HG03095 (cell line): Measurements from ENCODE around the gene POLR1D.
A peak's percentile ranks its signal among the peaks of the same experiment; 100 is the strongest.

Source experiments
- ATAC-seq: cut with Tn5 transposase; IDR thresholded peaks from one replicate; pipeline ENCODE4 v1.9.1; 2021; ENCODE audit warnings: moderate library complexity; ENCODE audit not compliant: unreplicated experiment

Gene POLR1D, protein sequence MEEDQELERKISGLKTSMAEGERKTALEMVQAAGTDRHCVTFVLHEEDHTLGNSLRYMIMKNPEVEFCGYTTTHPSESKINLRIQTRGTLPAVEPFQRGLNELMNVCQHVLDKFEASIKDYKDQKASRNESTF

DNA sequence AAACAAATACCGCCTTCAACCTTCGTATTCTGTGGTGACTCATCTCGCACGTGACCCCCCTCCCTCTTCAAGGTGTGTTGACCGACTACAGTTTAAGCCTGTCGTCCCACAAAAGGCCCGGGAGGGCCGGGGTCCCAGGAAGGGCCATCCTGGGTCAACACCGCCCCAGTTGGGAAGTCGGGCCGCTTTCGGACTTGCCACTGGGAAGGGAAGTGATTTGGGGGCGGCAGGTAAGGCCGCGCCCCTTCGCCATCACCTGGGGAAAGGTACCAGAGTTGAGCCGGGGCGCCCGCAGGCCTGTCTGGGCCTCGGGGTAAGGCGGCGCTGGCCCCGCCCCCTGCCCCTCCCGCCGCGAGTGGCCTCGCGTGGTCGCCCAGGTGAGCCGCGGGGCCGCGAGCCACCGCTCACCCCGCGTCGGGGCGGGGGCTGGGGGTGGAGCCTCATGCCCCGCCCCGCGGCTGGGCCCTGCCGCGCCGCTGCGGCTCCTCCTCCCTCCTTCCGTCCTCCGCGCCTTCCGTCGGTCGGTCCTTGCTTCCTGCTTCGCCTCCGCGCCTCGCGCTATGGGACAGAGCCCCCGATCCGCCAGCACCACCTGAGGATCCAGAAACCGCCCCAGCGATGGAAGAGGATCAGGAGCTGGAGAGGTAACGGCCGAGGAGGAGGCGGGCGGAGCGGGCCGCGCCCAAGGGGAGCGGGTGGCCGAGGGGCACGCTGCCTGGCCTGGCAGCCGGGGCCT lies at the start of gene POLR1D:
Gene POLR1D (plus strand): TSS at position 527 of the 736 bp plus-strand sequence. CDS start 92 bp downstream, at position 619.
- peak; percentile 52 for ATAC-seq

DNA sequence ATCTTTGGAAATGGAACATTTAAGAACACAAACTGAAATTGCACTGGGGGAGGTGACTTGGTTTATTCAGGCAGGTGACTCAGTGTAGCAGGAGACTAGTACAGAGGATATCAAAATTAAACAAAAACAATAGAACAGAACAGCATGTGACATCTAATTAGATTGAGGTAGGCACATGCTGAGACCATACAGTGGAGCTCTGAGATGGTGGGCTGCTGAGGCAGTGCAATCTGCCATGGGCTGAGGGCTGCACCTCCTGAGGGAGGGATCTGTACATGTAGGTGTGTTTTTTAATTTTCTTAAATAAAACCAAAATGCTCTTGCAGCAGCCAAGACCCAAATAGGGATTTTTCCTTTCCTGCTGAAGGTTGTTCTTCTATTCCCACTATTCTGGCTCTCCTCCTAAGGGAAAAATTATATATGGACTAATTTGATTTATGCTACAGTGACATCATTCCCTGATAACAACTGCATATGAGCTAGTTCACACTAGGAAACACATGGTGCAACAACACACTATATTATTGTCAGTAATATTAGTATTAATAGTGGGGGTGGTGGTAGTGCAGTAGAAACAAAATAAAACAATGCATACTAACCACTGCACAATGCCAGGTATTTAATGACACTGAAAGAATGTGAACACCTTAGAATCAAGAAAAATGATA lies 49.3 kb upstream of the POLR1D start:
- ATAC-seq, result no peak

DNA sequence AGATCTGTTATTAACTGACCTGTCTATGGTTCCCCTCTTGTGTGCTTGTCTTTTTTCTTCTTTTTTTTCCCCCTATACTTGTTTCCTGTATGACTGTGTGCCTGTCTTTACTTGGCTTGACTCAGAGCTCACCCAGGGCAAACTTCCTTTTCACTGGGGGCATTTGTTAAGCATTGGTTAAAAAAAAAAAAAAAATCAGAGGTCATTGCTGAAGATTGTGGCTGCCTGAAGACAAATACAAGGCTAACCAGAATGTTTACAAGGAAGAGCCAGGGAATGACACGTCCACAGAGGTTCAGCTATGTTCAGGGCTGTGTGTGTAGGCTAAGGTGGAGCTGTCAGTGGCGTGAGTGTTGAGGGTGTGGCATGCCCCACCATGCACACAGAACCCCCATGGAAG lies 48.4 kb upstream of the POLR1D start:
- ATAC-seq, result no peak

DNA sequence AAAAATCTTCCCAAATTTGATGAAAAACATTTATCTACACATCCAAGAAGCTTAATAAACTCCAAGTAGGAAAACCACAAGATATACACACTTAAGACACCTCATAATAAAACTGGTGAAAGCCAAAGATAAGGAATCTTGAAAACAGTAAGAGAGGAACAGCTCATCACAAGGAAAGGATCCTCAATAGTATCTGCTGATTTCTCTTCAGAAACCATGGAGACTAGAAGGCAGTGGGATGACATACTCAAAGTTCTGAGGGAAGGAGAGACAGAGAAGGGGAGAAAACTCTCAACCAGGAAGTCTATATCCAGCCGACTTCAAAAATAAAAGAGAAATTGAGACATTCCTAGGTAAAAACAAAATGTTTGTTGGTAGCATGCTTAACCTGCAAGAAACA lies 47.0 kb upstream of the POLR1D start:
- ATAC-seq, result no peak

DNA sequence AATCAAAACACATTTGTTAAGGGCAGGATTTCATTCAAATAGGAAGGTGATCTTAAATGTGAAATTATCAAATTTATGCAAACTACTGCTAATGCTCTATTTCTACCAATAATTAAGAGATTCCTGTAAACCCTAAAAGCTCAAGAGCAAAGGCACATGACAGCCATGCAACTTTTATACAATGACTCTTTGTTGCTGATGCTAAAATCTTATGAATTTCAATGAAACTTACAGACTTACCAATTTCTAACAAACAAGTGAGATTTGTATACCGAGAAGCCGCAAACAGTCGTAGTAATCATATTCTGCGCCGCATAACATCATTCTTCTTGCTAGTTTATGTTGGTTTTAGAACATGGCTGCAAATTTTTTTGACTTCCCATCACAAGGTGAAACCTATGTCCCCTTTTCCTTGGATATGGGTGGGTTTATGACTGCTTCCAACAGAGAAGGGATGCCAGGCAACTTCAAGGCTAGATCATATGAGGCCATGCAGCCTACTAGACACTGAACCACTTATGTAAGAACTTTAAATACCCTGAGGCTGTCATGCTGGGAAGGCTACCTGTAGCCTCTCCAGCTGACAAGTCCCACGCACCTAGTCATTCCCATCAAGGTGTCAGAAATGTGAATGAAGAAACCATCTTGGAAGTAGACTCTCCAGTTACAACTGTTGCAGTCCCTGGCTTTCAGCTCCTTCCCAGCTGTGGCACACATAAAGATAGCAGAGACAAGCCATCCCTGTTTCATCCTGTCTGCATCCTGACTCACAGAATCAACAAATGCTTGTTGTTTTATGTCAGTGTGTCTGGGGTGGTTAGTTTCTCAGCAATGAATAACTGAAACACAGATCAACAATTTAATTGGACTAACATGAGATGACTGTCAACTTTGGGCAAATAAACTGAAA lies 43.3 kb upstream of the POLR1D start:
- ATAC-seq, result no peak

DNA sequence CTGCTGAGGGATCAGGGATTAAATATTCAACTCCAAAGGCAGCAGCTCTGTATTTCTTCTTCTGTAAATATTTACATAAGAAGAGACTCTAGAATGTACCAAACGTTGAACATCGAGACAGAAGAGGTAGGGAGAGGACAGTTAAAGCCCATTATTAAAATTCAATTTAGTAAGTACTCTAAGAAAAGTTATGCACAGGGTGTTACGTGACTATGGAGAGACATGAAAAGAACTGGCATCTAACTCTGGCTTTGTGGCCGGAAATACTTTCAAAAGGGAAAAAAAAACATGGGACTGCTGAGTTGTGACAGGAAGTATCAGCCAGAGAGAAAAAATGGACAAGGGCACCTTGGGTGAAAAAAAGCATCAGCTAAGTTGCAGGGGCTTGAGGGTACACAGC lies 38.0 kb upstream of the POLR1D start:
- ATAC-seq, result no peak

DNA sequence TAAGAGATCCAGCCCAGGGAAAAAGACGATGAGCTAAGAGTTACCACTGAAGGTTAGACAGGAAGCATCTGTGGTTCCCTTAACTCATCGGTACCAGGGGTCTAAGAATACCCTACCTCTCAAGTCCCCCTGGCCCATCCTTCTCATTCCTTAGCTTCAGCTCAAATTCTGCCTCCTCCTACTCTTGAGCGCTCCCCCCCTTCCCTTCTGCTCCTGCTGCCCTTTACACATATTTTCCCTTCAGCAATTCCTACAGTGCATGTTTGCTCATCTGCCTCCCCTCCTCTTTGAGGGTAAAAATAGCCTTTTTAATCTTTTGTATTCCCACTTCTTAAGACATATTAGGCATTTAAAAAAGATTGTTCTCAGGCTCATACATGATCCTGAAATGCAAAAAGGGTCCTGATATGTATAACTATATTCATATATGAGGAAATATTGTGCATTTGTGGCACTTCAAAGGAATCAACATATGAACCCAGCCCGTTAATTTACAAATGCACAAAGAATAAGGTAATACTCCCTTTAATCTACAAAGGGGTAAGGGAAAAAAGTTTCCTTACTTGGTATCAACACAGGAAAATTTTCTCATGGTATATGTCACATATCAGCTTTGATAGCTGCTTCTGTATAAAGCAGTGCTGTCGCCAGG lies 34.5 kb upstream of the POLR1D start:
- ATAC-seq, result no peak

DNA sequence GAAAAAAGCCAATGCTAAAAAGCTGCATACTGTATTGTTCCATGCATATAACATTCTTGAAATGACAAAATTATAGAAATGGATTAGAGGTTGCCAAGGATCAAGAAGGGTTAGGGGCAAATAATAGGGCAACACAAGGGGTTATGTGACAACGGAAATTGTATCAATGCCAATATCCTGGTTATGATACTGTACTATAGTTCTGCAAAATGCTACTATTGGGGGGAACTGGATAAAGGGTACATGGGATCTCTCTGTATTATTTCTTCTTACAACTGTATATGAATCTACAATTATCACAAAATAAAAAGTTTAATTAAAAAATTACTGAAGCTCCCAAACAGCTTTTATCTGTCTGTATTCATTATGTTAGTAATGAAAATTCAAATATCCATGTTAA lies 33.3 kb upstream of the POLR1D start:
- no peak for ATAC-seq

DNA sequence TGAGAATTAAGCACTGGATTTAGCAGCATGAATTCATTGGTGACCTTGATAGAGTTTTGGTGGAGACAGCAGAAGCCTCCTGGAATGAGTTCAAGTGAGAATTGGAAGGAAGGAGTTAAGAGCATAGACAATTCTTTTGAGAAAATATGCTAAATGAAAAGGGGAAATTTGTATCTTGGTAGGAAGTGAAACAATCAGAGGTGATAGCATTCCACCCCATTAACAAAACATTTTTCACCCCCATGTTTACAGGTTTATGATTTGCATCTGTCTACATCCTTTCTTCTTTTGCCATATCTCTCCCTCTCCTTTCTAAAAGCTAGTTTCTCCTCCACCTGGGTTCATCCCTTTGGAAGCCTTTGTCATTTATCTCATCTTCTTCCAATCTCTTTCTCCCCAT lies 28.8 kb upstream of the POLR1D start:
- no peak for ATAC-seq

DNA sequence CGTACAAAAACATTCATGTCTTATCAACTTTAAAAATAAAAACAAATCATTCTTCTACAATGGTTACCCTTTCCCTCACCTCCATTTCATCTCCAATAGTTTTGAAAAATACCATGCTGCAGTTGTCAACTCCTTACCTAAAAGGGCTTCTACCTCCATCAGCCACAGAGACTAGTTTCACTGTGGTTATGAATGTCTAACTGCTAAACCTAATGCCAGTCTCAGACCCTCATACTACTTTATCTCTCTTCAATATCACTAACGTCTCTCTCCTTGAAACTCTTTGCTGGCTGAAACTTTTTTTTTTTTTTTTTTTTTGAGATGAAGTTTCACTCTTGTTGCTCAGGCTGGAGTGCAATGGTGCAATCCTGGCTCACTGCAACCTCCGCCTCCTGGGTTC lies 28.4 kb upstream of the POLR1D start:
- ATAC-seq, result no peak

DNA sequence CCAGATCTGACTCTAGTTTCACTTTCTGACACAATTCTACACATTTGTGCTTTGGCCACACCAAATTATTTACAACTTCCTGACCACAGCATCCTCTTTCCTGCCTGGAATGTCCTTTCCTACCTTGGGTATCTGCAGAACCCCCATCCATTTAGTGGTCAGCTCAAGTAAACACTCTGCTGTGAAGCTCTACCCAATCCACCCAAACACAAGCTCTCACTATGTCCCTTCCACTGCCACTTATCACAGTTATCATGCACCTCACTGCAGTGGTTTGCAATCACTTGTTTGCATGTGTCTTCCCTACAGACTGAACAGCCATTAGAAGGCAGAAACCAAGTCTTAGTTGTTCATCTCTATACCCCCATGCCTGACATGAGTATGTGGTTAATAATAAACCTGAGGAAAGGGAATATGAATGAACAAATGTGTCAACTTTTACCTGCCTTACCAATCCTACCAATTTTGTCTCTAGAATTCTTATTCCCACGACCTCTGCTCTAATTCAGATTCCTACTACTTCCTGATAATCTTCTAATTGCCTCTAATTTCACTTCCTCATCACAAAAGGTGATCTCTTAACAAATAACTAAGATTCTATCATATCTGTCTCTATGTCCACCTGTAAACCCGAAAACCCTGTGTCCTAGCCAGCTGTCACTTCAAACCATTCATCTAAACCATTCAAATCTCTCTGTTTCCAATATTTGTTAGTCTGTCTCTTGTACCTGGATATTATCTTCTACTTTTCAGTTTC lies 26.5 kb upstream of the POLR1D start:
- ATAC-seq, result no peak

DNA sequence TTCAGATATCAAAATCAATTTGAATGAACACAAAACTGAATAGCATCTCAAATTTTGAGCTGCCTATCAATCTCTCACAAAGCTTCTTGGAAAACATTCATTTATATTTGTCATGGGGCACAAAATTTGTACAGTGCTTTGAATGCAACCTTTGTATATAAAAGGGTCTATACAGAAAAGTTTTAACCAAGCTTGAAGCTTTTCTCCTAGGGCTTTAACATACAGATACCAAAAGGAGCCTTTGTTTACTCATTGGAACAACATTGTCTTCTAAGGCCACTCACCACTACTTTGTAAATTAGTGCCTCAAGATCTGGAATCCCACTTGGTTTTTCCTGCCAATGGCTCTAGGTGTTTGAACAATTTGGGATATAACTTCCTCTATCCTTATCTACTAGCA lies 22.6 kb upstream of the POLR1D start:
- ATAC-seq, result no peak

DNA sequence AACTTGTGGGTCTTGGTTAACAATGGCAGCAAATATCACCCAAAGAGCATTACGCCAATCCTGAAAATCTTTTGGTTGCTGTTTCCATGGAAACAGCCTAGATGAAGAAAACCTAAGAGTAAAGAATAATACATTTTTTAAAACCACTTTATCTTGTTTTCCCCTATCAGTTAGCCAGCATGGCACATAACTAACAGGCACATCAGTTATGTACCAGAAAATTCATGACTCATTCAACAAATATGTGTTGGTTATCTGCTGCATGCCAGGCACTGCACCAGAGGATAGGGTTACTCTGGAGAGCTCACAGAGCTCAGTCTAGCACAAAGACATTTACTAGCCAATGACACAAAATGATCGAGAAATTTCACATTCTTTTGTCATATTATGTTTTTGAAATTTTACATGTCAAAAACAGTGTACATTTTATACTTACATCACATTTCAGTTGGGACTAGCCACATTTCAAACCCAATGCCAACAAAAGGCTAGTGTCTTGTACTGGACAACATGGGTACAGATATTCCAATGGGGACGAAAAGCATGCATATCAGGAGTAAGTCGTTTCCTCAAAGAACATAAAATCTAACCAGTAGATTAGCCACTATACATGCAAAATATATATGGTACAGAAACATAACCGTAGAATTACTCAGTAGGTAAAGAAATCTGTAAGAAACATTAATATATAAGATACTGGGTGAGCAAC lies 21.7 kb upstream of the POLR1D start:
- no peak for ATAC-seq

DNA sequence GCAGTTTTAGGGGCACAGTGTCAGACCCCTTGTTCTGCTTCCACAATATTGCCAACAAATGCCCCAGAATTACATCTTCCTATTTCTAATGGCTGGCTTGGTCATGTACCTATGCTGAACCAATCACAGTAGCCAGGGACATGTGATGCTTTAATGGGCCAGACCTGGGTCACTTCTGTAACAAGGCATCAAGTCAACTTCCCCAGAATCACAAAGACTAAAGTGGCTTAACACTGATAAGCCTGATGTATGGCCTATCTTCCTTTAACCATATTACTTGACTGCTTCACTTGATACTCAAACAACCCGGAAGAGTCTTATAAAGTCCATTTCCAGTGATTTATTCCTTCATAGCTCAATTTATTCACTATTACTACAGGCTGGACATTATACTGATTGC lies 21.0 kb upstream of the POLR1D start:
- no peak for ATAC-seq

DNA sequence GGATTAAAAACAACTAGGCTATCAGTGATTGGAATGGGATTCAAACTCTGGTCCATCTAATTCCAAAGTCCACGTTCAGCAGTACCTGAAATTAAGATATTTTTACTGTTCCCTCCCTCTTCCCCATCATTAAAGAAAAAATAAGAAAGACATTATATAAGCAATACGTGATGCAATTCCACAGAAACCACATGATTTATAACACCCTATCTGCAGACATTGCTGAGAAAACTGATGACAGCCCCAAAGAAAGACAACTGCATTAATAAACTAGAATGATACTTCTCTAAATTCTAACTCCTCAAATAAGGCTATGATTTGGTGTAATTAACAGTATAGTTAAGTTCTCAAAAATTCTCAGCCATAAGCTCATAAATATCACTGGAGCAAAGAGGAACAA lies 20.5 kb upstream of the POLR1D start:
- no peak for ATAC-seq

DNA sequence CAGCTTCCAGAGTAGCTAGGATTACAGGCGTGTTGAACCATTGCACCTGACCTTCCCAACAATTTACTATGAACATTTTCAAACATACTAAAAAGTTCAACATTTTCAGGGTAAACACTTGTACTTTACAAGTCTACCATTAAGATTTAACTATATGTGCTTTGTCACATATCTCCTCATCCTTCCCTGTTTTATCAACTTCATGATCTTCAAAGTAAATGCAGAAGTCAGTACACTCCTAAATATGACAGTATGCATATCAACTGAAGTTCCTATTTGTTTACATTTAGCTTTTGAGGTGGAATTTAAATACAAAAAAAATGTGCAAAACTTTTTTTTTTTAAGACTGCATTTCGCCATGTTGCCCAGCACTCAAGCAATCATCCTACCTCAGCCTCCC lies 19.9 kb upstream of the POLR1D start:
- ATAC-seq, result no peak

DNA sequence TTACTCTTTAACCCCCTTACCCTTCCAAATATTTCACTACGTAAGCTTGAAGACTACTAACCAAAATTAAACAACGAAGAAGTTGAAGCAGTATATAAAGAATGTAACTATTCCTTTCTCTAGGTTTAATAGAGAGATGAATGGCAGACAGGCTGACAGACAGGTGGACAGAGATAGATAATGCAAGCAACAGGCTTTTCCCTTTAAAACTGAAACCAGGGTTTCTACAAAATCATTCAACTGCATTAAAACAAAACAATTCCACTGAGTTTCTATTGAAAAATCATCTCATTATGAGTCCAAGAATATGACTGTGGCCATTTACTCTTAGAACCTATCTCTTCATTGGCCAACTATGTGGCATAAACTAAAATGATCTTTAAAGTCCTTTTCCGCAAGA lies 16.6 kb upstream of the POLR1D start:
- ATAC-seq, result no peak

DNA sequence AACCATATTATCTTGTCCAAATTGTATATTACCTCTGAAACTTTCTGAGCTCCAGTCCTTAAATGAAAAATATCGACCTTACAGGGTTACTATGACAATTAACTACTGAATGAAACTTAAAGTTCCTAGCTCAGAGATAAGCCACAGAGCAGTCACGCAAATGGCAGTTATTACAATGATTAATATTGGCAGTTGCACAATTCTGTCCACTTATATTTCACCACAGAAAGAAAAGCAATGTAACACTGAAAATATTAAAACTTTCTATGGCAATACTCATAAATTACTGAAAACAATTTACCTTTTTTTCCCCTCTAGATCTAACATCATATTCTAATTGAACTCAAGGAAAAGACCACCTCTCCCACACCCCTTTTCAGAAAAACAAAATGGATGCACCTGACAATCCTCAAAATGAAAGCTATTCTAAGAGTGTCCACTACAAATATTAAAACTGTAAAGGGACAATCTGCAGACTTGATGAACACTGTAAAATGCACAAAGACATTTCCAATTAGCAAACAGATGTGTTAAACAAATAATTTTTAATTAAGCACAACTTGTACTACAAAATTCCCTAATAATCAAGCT lies 16.0 kb upstream of the POLR1D start:
- no peak for ATAC-seq

DNA sequence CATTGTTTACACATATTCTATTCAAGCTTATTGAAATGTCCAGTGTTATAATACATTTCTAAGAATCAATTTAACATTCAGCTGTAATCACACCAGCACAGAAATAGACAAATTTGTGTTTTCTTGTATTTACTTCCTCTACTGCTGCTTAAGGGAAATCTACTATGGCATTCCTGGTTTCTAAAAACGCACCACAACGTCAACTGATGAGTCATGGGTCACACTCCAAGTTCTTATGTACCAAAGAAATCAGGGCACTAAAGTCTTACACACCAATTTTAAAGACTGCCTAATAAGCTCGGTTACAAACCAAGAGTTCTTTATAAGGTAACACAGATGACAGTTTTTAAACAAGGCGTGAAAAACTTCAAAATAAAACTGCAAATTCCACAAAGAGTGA lies 14.6 kb upstream of the POLR1D start:
- no peak for ATAC-seq
